Hepatocyte (in vitro differentiated cells): ENCODE measurements around the gene CHRDL1.

Experiments
- EZH2 ChIP-seq: fragments of 200-600 bp; sonication (generic); IDR thresholded peaks from 2 replicates; pipeline ENCODE4 v1.6.1; 2016; ENCODE audit warnings: antibody characterized with exemption, mild to moderate bottlenecking, borderline replicate concordance
- TF ChIP-seq, protein P1 (sequence below): fragments of 200-600 bp; sonication (generic); IDR thresholded peaks from 2 replicates; pipeline ENCODE4 v1.5.1; 2016; ENCODE audit warnings: antibody characterized with exemption, mild to moderate bottlenecking; ENCODE audit not compliant: poor library complexity

DNA sequence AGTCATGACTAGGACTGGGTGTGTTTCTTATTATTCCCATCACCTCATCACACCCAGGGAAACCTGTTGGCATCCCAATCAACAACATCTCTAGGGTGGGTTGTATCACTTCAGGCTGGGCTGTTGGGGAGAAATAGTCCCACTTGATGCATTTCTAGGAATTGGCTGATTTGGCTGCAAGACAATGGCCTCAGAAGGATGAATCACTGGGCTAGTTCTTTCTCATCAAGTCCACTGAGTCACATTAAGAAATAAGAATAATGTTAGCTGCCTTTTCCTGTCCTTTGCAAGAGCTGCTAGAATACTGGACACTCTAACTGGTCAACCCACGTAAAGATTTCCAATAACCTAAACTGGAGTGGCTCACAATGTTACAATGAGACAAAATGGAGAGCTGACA is 104.2 kb downstream of the CHRDL1 start:
- TF ChIP-seq, protein P1, sequence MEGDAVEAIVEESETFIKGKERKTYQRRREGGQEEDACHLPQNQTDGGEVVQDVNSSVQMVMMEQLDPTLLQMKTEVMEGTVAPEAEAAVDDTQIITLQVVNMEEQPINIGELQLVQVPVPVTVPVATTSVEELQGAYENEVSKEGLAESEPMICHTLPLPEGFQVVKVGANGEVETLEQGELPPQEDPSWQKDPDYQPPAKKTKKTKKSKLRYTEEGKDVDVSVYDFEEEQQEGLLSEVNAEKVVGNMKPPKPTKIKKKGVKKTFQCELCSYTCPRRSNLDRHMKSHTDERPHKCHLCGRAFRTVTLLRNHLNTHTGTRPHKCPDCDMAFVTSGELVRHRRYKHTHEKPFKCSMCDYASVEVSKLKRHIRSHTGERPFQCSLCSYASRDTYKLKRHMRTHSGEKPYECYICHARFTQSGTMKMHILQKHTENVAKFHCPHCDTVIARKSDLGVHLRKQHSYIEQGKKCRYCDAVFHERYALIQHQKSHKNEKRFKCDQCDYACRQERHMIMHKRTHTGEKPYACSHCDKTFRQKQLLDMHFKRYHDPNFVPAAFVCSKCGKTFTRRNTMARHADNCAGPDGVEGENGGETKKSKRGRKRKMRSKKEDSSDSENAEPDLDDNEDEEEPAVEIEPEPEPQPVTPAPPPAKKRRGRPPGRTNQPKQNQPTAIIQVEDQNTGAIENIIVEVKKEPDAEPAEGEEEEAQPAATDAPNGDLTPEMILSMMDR = no peak
- no peak for TF ChIP-seq EZH2
